COLO668 (cell line): ENCODE data around the gene HSP90AA1.

Source experiments
- DNase-seq: peaks from one replicate; lab custom pipeline; 2025; ENCODE audit not compliant: unreplicated experiment; lab: John Stamatoyannopoulos, UW

The HSP90AA1 gene

GRCh38 chr14:102043251-102044025 lies 43.4 kb downstream of the HSP90AA1 start:
- no peak for DNase-seq

- no peak for DNase-seq
These were observed 44.1 kb downstream of the HSP90AA1 start for GRCh38 chr14:102042699-102043098.

DNA sequence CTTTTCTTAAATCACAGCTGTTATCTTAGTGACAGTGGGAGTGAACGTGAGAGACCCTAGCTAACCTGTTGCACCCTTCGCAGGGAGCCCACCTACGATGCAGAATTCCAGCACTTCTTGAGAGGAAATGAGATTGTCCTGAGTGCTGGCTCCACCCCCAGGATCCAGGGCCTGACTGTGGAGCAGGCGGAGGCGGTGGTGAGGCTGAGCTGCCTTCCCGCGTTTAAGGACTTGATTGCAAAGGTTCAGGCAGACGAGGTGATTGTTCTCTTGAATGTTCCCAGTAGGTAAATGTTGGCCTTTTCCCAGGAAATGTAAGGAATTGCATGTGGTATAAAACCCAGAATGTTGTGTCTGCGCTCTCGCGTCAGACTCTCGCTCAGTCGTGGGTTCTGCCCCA lies 46.7 kb downstream of the HSP90AA1 start:
- no peak for DNase-seq

GRCh38 chr14:102039157-102039556 lies 47.7 kb downstream of the HSP90AA1 start:
- no peak for DNase-seq

DNA sequence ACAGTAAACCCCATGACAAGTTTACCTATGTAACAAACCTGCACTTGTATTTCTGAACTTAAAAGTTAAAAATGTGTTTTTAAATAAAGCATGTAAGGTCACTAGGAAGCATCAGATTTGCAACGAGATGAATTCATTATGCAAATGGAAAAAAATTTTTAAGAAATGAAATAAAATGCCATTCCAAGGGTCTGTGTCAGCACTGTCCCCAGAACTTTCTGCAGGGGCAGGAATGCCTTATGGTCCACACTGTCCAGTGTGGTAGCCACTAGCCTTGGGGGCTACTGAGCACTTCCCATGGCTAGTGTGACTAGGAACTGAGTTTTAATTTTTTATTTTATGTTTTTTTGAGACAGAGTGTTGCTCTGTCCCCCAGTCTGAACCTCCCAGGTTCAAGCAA lies 49.2 kb downstream of the HSP90AA1 start:
- DNase-seq, result no peak

DNA sequence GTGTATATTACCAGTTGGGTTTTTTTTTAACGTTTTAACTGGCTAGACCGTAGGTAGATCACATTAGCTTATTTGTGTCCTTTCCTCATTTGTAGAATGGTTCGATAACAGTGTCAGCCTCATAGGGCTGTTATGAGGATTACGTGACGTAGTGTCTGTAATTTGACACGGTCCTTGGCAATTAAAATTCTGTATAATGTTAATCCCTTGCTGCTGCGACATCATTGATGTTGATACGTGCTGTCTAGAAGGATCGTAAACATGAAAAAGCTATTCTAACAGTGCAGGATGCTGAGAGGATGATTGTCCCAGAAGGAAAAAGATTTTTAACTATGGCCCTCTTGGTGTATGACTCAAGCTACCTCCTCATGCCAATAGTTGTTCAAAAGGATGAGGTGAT lies 50.9 kb downstream of the HSP90AA1 start:
- DNase-seq, result no peak

- DNase-seq, result no peak
These were observed 52.5 kb downstream of the HSP90AA1 start for GRCh38 chr14:102034301-102034700.

- DNase-seq, result no peak
These were observed 53.6 kb downstream of the HSP90AA1 start for GRCh38 chr14:102033241-102033640.
